Measurements from ENCODE around the gene CRHR2.

DNA sequence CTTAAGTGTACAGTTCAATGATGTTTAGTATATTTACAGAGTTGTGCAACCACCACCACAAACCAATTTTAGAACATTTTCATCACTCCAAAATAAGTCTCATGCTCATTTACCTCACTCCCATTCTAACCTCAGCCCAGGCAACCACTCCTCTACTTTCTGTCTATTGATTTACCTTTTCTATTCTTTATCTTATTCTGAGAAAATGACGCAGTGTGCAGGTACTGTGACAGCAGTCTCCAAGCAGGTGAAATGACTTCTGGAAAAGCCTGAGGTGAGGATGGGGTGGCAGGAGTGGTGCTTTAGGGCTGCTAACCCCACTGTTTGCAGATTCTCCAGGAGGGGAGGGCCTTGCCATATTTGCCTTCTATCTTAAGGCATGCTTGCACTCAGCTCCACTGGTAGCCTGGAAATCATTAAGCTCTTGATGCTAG is 48.0 kb downstream of the CRHR2 start:
- TF ChIP-seq EP300 (IDR thresholded peaks at IDR 0.05; ENCODE audit: borderline replicate concordance in 1 of 2, low read depth in 1 of 2, low read length in 1 of 2) (no peak), GABPA (IDR thresholded peaks at IDR 0.05; ENCODE audit: low read depth) (no peak), SMC3 (IDR thresholded peaks at IDR 0.05; ENCODE audit: low read depth, low read length) (no peak), TAF1 (IDR thresholded peaks at IDR 0.05; ENCODE audit: borderline replicate concordance, low read depth, low read length) (no peak), RCOR1 (IDR thresholded peaks at IDR 0.05; ENCODE audit: low read length) (no peak), SIN3A (IDR thresholded peaks at IDR 0.05; ENCODE audit: borderline replicate concordance, low read depth, low read length) (no peak), RAD21 (IDR thresholded peaks at IDR 0.05; ENCODE audit: low read length) (no peak), POLR2AphosphoS5 (IDR thresholded peaks at IDR 0.05; ENCODE audit: low read depth, low read length) (no peak)
- TF ChIP-seq, protein P1, sequence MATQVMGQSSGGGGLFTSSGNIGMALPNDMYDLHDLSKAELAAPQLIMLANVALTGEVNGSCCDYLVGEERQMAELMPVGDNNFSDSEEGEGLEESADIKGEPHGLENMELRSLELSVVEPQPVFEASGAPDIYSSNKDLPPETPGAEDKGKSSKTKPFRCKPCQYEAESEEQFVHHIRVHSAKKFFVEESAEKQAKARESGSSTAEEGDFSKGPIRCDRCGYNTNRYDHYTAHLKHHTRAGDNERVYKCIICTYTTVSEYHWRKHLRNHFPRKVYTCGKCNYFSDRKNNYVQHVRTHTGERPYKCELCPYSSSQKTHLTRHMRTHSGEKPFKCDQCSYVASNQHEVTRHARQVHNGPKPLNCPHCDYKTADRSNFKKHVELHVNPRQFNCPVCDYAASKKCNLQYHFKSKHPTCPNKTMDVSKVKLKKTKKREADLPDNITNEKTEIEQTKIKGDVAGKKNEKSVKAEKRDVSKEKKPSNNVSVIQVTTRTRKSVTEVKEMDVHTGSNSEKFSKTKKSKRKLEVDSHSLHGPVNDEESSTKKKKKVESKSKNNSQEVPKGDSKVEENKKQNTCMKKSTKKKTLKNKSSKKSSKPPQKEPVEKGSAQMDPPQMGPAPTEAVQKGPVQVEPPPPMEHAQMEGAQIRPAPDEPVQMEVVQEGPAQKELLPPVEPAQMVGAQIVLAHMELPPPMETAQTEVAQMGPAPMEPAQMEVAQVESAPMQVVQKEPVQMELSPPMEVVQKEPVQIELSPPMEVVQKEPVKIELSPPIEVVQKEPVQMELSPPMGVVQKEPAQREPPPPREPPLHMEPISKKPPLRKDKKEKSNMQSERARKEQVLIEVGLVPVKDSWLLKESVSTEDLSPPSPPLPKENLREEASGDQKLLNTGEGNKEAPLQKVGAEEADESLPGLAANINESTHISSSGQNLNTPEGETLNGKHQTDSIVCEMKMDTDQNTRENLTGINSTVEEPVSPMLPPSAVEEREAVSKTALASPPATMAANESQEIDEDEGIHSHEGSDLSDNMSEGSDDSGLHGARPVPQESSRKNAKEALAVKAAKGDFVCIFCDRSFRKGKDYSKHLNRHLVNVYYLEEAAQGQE (IDR thresholded peaks at IDR 0.05; ENCODE audit: low read depth, low read length): no peak
- TF ChIP-seq, protein P2, sequence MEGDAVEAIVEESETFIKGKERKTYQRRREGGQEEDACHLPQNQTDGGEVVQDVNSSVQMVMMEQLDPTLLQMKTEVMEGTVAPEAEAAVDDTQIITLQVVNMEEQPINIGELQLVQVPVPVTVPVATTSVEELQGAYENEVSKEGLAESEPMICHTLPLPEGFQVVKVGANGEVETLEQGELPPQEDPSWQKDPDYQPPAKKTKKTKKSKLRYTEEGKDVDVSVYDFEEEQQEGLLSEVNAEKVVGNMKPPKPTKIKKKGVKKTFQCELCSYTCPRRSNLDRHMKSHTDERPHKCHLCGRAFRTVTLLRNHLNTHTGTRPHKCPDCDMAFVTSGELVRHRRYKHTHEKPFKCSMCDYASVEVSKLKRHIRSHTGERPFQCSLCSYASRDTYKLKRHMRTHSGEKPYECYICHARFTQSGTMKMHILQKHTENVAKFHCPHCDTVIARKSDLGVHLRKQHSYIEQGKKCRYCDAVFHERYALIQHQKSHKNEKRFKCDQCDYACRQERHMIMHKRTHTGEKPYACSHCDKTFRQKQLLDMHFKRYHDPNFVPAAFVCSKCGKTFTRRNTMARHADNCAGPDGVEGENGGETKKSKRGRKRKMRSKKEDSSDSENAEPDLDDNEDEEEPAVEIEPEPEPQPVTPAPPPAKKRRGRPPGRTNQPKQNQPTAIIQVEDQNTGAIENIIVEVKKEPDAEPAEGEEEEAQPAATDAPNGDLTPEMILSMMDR (IDR thresholded peaks at IDR 0.05): no peak
- TF ChIP-seq, protein P3, sequence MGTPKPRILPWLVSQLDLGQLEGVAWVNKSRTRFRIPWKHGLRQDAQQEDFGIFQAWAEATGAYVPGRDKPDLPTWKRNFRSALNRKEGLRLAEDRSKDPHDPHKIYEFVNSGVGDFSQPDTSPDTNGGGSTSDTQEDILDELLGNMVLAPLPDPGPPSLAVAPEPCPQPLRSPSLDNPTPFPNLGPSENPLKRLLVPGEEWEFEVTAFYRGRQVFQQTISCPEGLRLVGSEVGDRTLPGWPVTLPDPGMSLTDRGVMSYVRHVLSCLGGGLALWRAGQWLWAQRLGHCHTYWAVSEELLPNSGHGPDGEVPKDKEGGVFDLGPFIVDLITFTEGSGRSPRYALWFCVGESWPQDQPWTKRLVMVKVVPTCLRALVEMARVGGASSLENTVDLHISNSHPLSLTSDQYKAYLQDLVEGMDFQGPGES (IDR thresholded peaks at IDR 0.05; ENCODE audit: low read depth, low read length): no peak
- TF ChIP-seq, protein P4, sequence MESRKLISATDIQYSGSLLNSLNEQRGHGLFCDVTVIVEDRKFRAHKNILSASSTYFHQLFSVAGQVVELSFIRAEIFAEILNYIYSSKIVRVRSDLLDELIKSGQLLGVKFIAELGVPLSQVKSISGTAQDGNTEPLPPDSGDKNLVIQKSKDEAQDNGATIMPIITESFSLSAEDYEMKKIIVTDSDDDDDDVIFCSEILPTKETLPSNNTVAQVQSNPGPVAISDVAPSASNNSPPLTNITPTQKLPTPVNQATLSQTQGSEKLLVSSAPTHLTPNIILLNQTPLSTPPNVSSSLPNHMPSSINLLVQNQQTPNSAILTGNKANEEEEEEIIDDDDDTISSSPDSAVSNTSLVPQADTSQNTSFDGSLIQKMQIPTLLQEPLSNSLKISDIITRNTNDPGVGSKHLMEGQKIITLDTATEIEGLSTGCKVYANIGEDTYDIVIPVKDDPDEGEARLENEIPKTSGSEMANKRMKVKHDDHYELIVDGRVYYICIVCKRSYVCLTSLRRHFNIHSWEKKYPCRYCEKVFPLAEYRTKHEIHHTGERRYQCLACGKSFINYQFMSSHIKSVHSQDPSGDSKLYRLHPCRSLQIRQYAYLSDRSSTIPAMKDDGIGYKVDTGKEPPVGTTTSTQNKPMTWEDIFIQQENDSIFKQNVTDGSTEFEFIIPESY (IDR thresholded peaks at IDR 0.05; ENCODE audit: borderline replicate concordance, low read depth): no peak
